HEK293 (cell line): ENCODE results near the gene CUL9.

ENCODE experiments used
- CTCF ChIA-PET: fragments of 350-600 bp; formaldehyde crosslinking; extraction: SDS; loops from one replicate; lab custom pipeline; 2021; ENCODE audit warnings: antibody characterized with exemption; lab: Yijun Ruan, JAX
- POLR2A ChIA-PET: fragments of 300-600 bp; formaldehyde crosslinking; extraction: SDS; loops from one replicate; lab custom pipeline; 2020; ENCODE audit warnings: antibody characterized with exemption, inconsistent platforms; lab: Yijun Ruan, JAX
- H3K27ac ChIP-seq: fragments of 200-500 bp; sonication (Bioruptor generic); 2 replicates; pipeline ENCODE4 v1.5.1; 2014; ENCODE audit warnings: low read depth, low read length, control low read depth, inconsistent platforms; ENCODE audit errors: extremely low read depth
- H3K36me3 ChIP-seq, 2 experiments: fragments of 200-500 bp in 1 of 2; sonication (Bioruptor generic) in 1 of 2; 1 replicate in 1 of 2; 2 replicates in 1 of 2; pipeline ENCODE4 v1.5.1; 2014 to 2017; ENCODE audit warnings: inconsistent platforms in 2 of 2, low read length in 2 of 2; ENCODE audit not compliant: control insufficient read depth in 2 of 2, insufficient read depth in 1 of 2
- H3K4me1 ChIP-seq: fragments of 200-500 bp; sonication (Bioruptor generic); 2 replicates; pipeline ENCODE4 v1.5.1; 2014; ENCODE audit warnings: mild to moderate bottlenecking, low read length, inconsistent platforms; ENCODE audit not compliant: control insufficient read depth, insufficient read depth
- H3K4me3 ChIP-seq: 2 replicates; pipeline ENCODE4 v1.5.1; 2011; ENCODE audit warnings: low read depth, mild to moderate bottlenecking, control low read depth, low read length, moderate library complexity
- H3K9me3 ChIP-seq: fragments of 200-500 bp; sonication (Bioruptor generic); 2 replicates; pipeline ENCODE4 v1.5.1; 2014; ENCODE audit warnings: low read depth, low read length, inconsistent platforms; ENCODE audit not compliant: control insufficient read depth, insufficient read depth
- GLIS2 ChIP-seq: fragments of 450-650 bp; formaldehyde crosslinking; IDR thresholded peaks from 2 replicates; pipeline ENCODE4 v1.5.1; 2016; ENCODE audit warnings: missing biosample characterization, missing genetic modification characterization
- HOXC10 ChIP-seq: sonication (generic); formaldehyde crosslinking; IDR thresholded peaks from 2 replicates; pipeline ENCODE4 v1.8.1; 2023; ENCODE audit warnings: mild to moderate bottlenecking, missing genetic modification reagents
- KLF8 ChIP-seq: fragments of 450-650 bp; formaldehyde crosslinking; IDR thresholded peaks from 2 replicates; pipeline ENCODE4 v1.5.1; 2016; ENCODE audit warnings: missing biosample characterization, missing genetic modification characterization
- MYNN ChIP-seq: fragments of 450-650 bp; formaldehyde crosslinking; IDR thresholded peaks from 2 replicates; pipeline ENCODE4 v1.5.1; 2016; ENCODE audit warnings: missing biosample characterization, missing genetic modification characterization, borderline replicate concordance
- OVOL3 ChIP-seq: fragments of 450-650 bp; formaldehyde crosslinking; IDR thresholded peaks from 2 replicates; pipeline ENCODE4 v1.5.1; 2016; ENCODE audit warnings: missing biosample characterization, missing genetic modification characterization
- SALL2 ChIP-seq: fragments of 450-650 bp; formaldehyde crosslinking; IDR thresholded peaks from 2 replicates; pipeline ENCODE4 v1.5.0; 2017; ENCODE audit warnings: missing biosample characterization, mild to moderate bottlenecking, missing genetic modification characterization, borderline replicate concordance
- SCRT1 ChIP-seq: fragments of 450-650 bp; formaldehyde crosslinking; IDR thresholded peaks from 2 replicates; pipeline ENCODE4 v1.5.1; 2016; ENCODE audit warnings: missing biosample characterization, missing genetic modification characterization, borderline replicate concordance
- SCRT2 ChIP-seq: fragments of 450-650 bp; formaldehyde crosslinking; IDR thresholded peaks from 2 replicates; pipeline ENCODE4 v1.5.1; 2016; ENCODE audit warnings: missing biosample characterization, missing genetic modification characterization
- YY2 ChIP-seq: fragments of 450-650 bp; formaldehyde crosslinking; IDR thresholded peaks from 2 replicates; pipeline ENCODE4 v1.5.1; 2016; ENCODE audit warnings: missing biosample characterization, missing genetic modification characterization
- ZBTB1 ChIP-seq: fragments of 450-650 bp; formaldehyde crosslinking; IDR thresholded peaks from 2 replicates; pipeline ENCODE4 v1.5.1; 2016; ENCODE audit warnings: missing biosample characterization, missing genetic modification characterization
- ZBTB6 ChIP-seq: fragments of 450-650 bp; formaldehyde crosslinking; IDR thresholded peaks from 2 replicates; pipeline ENCODE4 v1.5.1; 2017; ENCODE audit warnings: missing biosample characterization, missing genetic modification characterization
- ZIC2 ChIP-seq: fragments of 450-650 bp; formaldehyde crosslinking; IDR thresholded peaks from 2 replicates; pipeline ENCODE4 v1.5.1; 2016; ENCODE audit warnings: missing biosample characterization, missing genetic modification characterization
- ZNF10 ChIP-seq: fragments of 450-650 bp; formaldehyde crosslinking; IDR thresholded peaks from 2 replicates; pipeline ENCODE4 v1.5.1; 2017; ENCODE audit warnings: missing biosample characterization, missing genetic modification characterization
- ZNF133 ChIP-seq: fragments of 450-650 bp; formaldehyde crosslinking; IDR thresholded peaks from 2 replicates; pipeline ENCODE4 v1.5.1; 2016; ENCODE audit warnings: missing biosample characterization, missing genetic modification characterization
- ZNF169 ChIP-seq: fragments of 450-650 bp; formaldehyde crosslinking; IDR thresholded peaks from 2 replicates; pipeline ENCODE4 v1.5.1; 2016; ENCODE audit warnings: missing biosample characterization, missing genetic modification characterization
- ZNF2 ChIP-seq: fragments of 450-650 bp; formaldehyde crosslinking; IDR thresholded peaks from 2 replicates; pipeline ENCODE4 v1.5.1; 2016; ENCODE audit warnings: missing biosample characterization, missing genetic modification characterization
- ZNF324 ChIP-seq: fragments of 450-650 bp; formaldehyde crosslinking; IDR thresholded peaks from 2 replicates; pipeline ENCODE4 v1.5.1; 2016; ENCODE audit warnings: missing biosample characterization, missing genetic modification characterization
- ZNF335 ChIP-seq: fragments of 450-650 bp; formaldehyde crosslinking; conservative IDR thresholded peaks from 2 replicates; pipeline ENCODE4 v1.5.1; 2016; ENCODE audit warnings: missing biosample characterization, missing genetic modification characterization
- ZNF514 ChIP-seq: fragments of 450-650 bp; formaldehyde crosslinking; IDR thresholded peaks from 2 replicates; pipeline ENCODE4 v1.5.1; 2016; ENCODE audit warnings: missing biosample characterization, missing genetic modification characterization
- ZNF639 ChIP-seq: fragments of 450-650 bp; formaldehyde crosslinking; IDR thresholded peaks from 2 replicates; pipeline ENCODE4 v1.5.1; 2016; ENCODE audit warnings: missing biosample characterization, missing genetic modification characterization
- ZNF660 ChIP-seq: fragments of 450-650 bp; IDR thresholded peaks from 2 replicates; pipeline ENCODE4 v1.5.1; 2018; ENCODE audit warnings: missing biosample characterization, mild to moderate bottlenecking, missing genetic modification characterization
- ZNF707 ChIP-seq: fragments of 450-650 bp; formaldehyde crosslinking; IDR thresholded peaks from 2 replicates; pipeline ENCODE4 v1.5.1; 2016; ENCODE audit warnings: missing biosample characterization, missing genetic modification characterization
- ZNF768 ChIP-seq: fragments of 450-650 bp; formaldehyde crosslinking; IDR thresholded peaks from 2 replicates; pipeline ENCODE4 v1.5.1; 2018; ENCODE audit warnings: missing biosample characterization, mild to moderate bottlenecking, missing genetic modification characterization
- TF ChIP-seq, protein P1 (sequence below): fragments of 450-650 bp; formaldehyde crosslinking; IDR thresholded peaks from 2 replicates; pipeline ENCODE4 v1.5.1; 2016; ENCODE audit warnings: missing biosample characterization, missing genetic modification characterization, low read depth
- TF ChIP-seq, protein P2 (sequence below): fragments of 450-650 bp; formaldehyde crosslinking; IDR thresholded peaks from 2 replicates; pipeline ENCODE4 v1.5.1; 2016; ENCODE audit warnings: missing biosample characterization, missing genetic modification characterization
- TF ChIP-seq, protein P3 (sequence below): sonication (generic); formaldehyde crosslinking; IDR thresholded peaks from 2 replicates; pipeline ENCODE4 v1.8.1; 2022; ENCODE audit warnings: mild to moderate bottlenecking, moderate library complexity, missing genetic modification reagents

CUL9 gene

GRCh38 chr6:43268355-43268700 lies 86.3 kb downstream of the CUL9 start (continued):
- TF ChIP-seq KLF8 (tag by site-specific recombination) (no peak), ZNF133 (tag by site-specific recombination) (no peak), ZNF768 (tag by site-specific recombination) (no peak), ZNF707 (tag by site-specific recombination) (no peak), ZBTB1 (tag by site-specific recombination) (no peak), YY2 (tag by site-specific recombination) (no peak), ZNF639 (tag by site-specific recombination) (no peak)
- TF ChIP-seq, all 188 proteins: peak for 0

GRCh38 chr6:43268782-43269272 lies 86.8 kb downstream of the CUL9 start:
- TF ChIP-seq, protein P1, sequence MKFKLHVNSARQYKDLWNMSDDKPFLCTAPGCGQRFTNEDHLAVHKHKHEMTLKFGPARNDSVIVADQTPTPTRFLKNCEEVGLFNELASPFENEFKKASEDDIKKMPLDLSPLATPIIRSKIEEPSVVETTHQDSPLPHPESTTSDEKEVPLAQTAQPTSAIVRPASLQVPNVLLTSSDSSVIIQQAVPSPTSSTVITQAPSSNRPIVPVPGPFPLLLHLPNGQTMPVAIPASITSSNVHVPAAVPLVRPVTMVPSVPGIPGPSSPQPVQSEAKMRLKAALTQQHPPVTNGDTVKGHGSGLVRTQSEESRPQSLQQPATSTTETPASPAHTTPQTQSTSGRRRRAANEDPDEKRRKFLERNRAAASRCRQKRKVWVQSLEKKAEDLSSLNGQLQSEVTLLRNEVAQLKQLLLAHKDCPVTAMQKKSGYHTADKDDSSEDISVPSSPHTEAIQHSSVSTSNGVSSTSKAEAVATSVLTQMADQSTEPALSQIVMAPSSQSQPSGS (tag by site-specific recombination) = no peak
- no peak for TF ChIP-seq MYNN (tag by site-specific recombination)
- TF ChIP-seq, protein P2, sequence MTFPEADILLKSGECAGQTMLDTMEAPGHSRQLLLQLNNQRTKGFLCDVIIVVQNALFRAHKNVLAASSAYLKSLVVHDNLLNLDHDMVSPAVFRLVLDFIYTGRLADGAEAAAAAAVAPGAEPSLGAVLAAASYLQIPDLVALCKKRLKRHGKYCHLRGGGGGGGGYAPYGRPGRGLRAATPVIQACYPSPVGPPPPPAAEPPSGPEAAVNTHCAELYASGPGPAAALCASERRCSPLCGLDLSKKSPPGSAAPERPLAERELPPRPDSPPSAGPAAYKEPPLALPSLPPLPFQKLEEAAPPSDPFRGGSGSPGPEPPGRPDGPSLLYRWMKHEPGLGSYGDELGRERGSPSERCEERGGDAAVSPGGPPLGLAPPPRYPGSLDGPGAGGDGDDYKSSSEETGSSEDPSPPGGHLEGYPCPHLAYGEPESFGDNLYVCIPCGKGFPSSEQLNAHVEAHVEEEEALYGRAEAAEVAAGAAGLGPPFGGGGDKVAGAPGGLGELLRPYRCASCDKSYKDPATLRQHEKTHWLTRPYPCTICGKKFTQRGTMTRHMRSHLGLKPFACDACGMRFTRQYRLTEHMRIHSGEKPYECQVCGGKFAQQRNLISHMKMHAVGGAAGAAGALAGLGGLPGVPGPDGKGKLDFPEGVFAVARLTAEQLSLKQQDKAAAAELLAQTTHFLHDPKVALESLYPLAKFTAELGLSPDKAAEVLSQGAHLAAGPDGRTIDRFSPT (tag by site-specific recombination) = 0 out of 2 replicates have a peak, but pooled peaks have one; percentile 3
- 0 out of 2 replicates have a peak, but pooled peaks have one; percentile 38 for TF ChIP-seq ZNF768 (tag by site-specific recombination)
- Histone ChIP-seq H3K36me3 (no peaks in the 10 kb centered on the region), H3K27ac (no peak overlapping the region), H3K4me1 (no peaks in the 10 kb centered on the region), H3K4me3 (no peak overlapping the region), H3K9me3 (no peaks in the 10 kb centered on the region)
- ChIA-PET POLR2A (interaction anchor here (0.5 to 1.0 kb wide), 2 partner anchors 28 to 199 kb away, joined by 3 to 4 read pairs; no protein-coding TSS in a partner anchor), CTCF (interaction anchor here (0.6 to 3.2 kb wide), 7 partner anchors 18 to 279 kb away, joined by 3 to 28 read pairs (median 5); partner anchors contain the start of gene DNPH1)

DNA sequence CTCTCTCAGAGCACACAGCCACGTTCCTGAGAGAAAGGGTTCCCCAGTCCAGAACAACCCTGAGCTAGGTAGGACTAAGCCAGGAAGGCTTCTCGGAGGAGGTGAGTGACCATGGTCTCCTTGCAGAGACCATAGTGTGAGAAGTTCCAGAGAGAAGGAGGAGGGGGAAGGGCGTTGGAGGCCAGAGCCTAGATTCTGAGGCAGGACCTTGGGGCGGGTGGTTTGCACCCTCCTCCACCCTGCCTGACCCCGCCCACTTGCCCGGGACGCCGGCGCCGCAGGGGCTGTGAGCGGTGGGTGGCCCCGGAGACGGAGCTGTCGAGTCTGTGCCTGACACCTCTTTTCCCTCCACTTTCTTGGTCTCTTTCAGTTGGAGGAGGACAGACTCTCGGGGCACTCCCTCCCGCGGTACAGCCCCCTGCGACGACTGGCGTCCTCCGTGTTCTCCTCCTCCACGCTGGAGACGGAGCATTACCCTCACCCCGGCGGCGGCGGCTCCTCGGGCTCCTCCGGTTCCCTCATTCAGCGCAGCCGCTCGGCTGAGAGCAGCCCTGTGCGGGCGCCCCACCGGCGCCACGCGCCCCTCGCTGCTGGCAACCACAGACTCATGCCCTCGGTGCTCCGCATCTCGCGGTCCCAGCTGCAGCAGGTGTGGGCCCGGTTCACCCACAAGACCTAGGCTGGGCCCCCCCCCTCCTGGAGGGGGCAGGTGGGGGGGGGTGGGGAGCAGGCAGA lies 87.4 kb downstream of the CUL9 start:
- ChIA-PET POLR2A (interaction anchor here (1.0 kb wide), 2 partner anchors 27 to 100 kb away, joined by 3 read pairs; partner anchors contain the start of gene ZNF318), CTCF (interaction anchor here (0.6 to 3.2 kb wide), 4 partner anchors 17 to 100 kb away, joined by 4 to 28 read pairs (median 4); partner anchors contain the start of gene DNPH1)
- H3K4me3 ChIP-seq = no peak overlapping the region
- H3K4me1 ChIP-seq = no peaks in the 10 kb centered on the region
- H3K9me3 ChIP-seq = no peaks in the 10 kb centered on the region
- no peak overlapping the region for H3K27ac ChIP-seq
- no peaks in the 10 kb centered on the region for H3K36me3 ChIP-seq
- TF ChIP-seq ZNF169 (tag by site-specific recombination) = no peak
- peak; percentile 60; the same call in 1 of the 2 replicates for TF ChIP-seq GLIS2 (tag by site-specific recombination)
- TF ChIP-seq ZNF660 (tag by site-specific recombination) = no peak
- no peak for TF ChIP-seq SCRT1
- TF ChIP-seq SCRT2 (tag by site-specific recombination) = no peak
- TF ChIP-seq OVOL3 (tag by site-specific recombination) = no peak
- TF ChIP-seq ZNF2 (tag by site-specific recombination) = no peak
- TF ChIP-seq ZIC2 (tag by site-specific recombination) = peak; percentile 79
- TF ChIP-seq ZBTB6 (tag by site-specific recombination) = no peak
- TF ChIP-seq ZNF335 (tag by site-specific recombination) = peak; percentile 87
- TF ChIP-seq, protein P3, sequence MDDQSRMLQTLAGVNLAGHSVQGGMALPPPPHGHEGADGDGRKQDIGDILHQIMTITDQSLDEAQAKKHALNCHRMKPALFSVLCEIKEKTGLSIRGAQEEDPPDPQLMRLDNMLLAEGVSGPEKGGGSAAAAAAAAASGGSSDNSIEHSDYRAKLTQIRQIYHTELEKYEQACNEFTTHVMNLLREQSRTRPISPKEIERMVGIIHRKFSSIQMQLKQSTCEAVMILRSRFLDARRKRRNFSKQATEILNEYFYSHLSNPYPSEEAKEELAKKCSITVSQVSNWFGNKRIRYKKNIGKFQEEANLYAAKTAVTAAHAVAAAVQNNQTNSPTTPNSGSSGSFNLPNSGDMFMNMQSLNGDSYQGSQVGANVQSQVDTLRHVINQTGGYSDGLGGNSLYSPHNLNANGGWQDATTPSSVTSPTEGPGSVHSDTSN (CRISPR knock-in tag) = no peak
- TF ChIP-seq ZNF10 (tag by site-specific recombination) = no peak
- no peak for TF ChIP-seq SALL2 (tag by site-specific recombination)
- no peak for TF ChIP-seq ZNF707 (tag by site-specific recombination)
- no peak for TF ChIP-seq ZNF514 (tag by site-specific recombination)
- no peak for TF ChIP-seq HOXC10 (CRISPR knock-in tag)
- TF ChIP-seq ZNF324 = no peak
